Vagina (tissue), 2 donors: ENCODE measurements around the gene F11.

ENCODE experiments used
- POLR2A ChIP-seq, 2 donors: fragments of 450-650 bp; IDR thresholded peaks; one replicate each; pipeline ENCODE4 v1.6.1; 2017; ENCODE audit warnings: antibody characterized with exemption in 2 of 2, mild to moderate bottlenecking in 2 of 2, moderate library complexity in 2 of 2
- POLR2AphosphoS5 ChIP-seq, 2 donors: sonication (generic); formaldehyde crosslinking; IDR thresholded peaks; one replicate each; pipeline ENCODE4 v1.9.0; 2017; ENCODE audit warnings: antibody characterized with exemption in 2 of 2, mild to moderate bottlenecking in 2 of 2, low read depth in 1 of 2; ENCODE audit not compliant: insufficient read depth in 1 of 2
- TF ChIP-seq, protein P1 (sequence below), 3 experiments: fragments of 450-650 bp in 2 of 3; fragments of 200-600 bp in 1 of 3; sonication (generic) in 1 of 3; IDR thresholded peaks; one replicate each; pipeline ENCODE4 v1.5.1; 2017 to 2019; ENCODE audit warnings: antibody characterized with exemption in 3 of 3, mild to moderate bottlenecking in 2 of 3, moderate library complexity in 2 of 3

DNA sequence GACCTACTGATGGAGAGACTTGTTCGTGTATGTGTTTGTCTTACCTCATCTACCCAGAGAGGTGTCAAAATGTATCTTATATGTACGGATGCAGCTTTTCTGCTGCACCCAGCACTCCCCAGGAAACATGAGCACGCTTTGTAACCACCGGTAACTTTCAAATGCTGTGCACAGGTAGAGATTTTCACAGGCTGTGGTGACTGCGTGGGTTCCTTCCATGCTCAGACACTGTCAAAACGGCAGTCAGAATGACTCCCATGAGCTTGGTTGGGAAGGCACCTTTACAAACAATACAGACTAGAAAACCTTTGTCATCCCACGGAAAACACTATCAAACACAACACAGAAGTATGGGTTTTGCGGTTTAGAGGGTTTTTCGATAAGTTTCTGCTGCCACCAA lies 28.2 kb downstream of the F11 start:
- TF ChIP-seq, protein P1, sequence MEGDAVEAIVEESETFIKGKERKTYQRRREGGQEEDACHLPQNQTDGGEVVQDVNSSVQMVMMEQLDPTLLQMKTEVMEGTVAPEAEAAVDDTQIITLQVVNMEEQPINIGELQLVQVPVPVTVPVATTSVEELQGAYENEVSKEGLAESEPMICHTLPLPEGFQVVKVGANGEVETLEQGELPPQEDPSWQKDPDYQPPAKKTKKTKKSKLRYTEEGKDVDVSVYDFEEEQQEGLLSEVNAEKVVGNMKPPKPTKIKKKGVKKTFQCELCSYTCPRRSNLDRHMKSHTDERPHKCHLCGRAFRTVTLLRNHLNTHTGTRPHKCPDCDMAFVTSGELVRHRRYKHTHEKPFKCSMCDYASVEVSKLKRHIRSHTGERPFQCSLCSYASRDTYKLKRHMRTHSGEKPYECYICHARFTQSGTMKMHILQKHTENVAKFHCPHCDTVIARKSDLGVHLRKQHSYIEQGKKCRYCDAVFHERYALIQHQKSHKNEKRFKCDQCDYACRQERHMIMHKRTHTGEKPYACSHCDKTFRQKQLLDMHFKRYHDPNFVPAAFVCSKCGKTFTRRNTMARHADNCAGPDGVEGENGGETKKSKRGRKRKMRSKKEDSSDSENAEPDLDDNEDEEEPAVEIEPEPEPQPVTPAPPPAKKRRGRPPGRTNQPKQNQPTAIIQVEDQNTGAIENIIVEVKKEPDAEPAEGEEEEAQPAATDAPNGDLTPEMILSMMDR (IDR thresholded peaks at IDR 0.05): no peak
- TF ChIP-seq POLR2A (IDR thresholded peaks at IDR 0.05) (no peak), POLR2AphosphoS5 (IDR thresholded peaks at IDR 0.05; ENCODE audit: insufficient read depth in 1 of 2, low read depth in 1 of 2) (no peak)
